Effector memory CD4-positive, alpha-beta T cell (primary cell): Measurements from ENCODE around the gene RFC1.

ENCODE experiments used
- DNase-seq, 3 donors: peaks; one replicate each; pipeline ENCODE4 v3.0.0-alpha.2; 2020
- H3K27ac ChIP-seq: 2 replicates; pipeline ENCODE4 v1.7.0; 2013; ENCODE audit warnings: mild to moderate bottlenecking, low read length, moderate library complexity; ENCODE audit not compliant: insufficient read depth, poor library complexity, severe bottlenecking
- H3K27me3 ChIP-seq: replicated peaks from 2 replicates; pipeline ENCODE4 v1.7.0; 2013; ENCODE audit warnings: mild to moderate bottlenecking, low read length; ENCODE audit not compliant: insufficient read depth, control insufficient read depth, poor library complexity, severe bottlenecking
- H3K36me3 ChIP-seq: 2 replicates; pipeline ENCODE4 v1.7.0; 2013; ENCODE audit warnings: mild to moderate bottlenecking, low read length, moderate library complexity; ENCODE audit not compliant: control insufficient read depth, insufficient read depth
- H3K4me1 ChIP-seq: 2 replicates; pipeline ENCODE4 v1.7.0; 2013; ENCODE audit warnings: low read length, mild to moderate bottlenecking; ENCODE audit not compliant: control insufficient read depth, insufficient read depth, poor library complexity, severe bottlenecking
- H3K4me3 ChIP-seq: 2 replicates; pipeline ENCODE4 v1.7.0; 2013; ENCODE audit warnings: low read length, low read depth, mild to moderate bottlenecking; ENCODE audit not compliant: insufficient read depth, poor library complexity, severe bottlenecking
- H3K9me3 ChIP-seq: 2 replicates; pipeline ENCODE4 v1.7.0; 2013; ENCODE audit warnings: mild to moderate bottlenecking, low read length, moderate library complexity; ENCODE audit not compliant: control insufficient read depth

Gene RFC1

DNA sequence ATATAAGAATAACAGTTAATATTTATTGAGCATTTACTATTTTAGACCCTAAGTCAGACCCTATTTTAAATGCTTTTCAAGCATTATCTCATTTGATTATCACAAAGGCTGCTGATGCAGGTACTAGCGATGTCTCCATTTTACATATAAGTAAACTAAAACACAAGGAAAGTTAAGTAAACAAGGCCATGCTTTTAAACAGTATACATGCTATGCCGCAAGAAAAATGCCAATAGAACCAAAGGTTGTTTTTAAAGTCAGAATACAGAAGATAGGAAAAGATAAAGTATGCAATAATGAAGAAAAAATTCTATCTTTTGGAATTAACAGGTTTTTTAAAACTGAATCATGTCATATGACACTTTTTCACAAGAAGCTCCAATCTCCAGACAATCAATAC, 26.2 kb downstream of the RFC1 start:
- DNase-seq = no peak
- no peaks in the 10 kb centered on the region for H3K4me1 ChIP-seq

GRCh38 chr4:39337841-39338240, 28.3 kb downstream of the RFC1 start:
- H3K27me3 ChIP-seq = no peaks in the 10 kb centered on the region
- no peak for DNase-seq
- no peaks in the 10 kb centered on the region for H3K9me3 ChIP-seq
- no peaks in the 10 kb centered on the region for H3K4me1 ChIP-seq
- no peak overlapping the region for H3K4me3 ChIP-seq
- peaks cover 14% of the 10 kb centered on the region for H3K36me3 ChIP-seq
- no peak overlapping the region for H3K27ac ChIP-seq

More for the DNA sequence above, 26.2 kb downstream of the RFC1 start:
- Histone ChIP-seq H3K4me3 (no peak overlapping the region), H3K36me3 (peaks cover 20% of the 10 kb centered on the region), H3K27ac (no peak overlapping the region), H3K9me3 (no peaks in the 10 kb centered on the region), H3K27me3 (no peaks in the 10 kb centered on the region)

DNA sequence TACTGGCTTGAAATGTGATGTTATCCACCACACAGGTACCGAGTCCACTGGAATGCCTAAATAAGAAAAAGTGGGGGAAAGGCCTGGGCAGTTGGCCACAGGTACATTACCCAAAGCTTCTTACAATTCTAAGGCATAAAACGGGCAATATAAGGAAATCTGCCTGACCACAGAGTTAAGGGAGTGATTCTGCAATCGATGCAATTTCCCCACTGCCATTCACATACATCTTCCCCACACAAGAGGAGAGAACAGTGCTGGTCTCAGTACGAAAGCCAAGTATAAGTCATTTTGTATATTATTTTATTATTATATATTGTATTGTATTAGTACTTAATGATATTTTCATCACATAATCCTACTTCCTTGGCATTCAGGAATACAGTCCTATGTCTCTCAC, 30.6 kb downstream of the RFC1 start:
- no peak overlapping the region for H3K27ac ChIP-seq
- H3K4me3 ChIP-seq = no peak overlapping the region
- no peak for DNase-seq
- no peaks in the 10 kb centered on the region for H3K36me3 ChIP-seq
- H3K27me3 ChIP-seq = no peaks in the 10 kb centered on the region
- no peaks in the 10 kb centered on the region for H3K4me1 ChIP-seq
- H3K9me3 ChIP-seq = no peaks in the 10 kb centered on the region

- Histone ChIP-seq H3K9me3 (no peaks in the 10 kb centered on the region), H3K27ac (no peak overlapping the region), H3K27me3 (no peaks in the 10 kb centered on the region), H3K4me1 (no peaks in the 10 kb centered on the region), H3K4me3 (no peak overlapping the region), H3K36me3 (peaks cover 4% of the 10 kb centered on the region)
- DNase-seq = no peak
Measured at GRCh38 chr4:39331191-39331590, 35.0 kb downstream of the RFC1 start.

GRCh38 chr4:39330353-39330752, 35.8 kb downstream of the RFC1 start:
- DNase-seq = no peak
- no peak overlapping the region for H3K4me3 ChIP-seq

GRCh38 chr4:39326468-39326977, 39.6 kb downstream of the RFC1 start:
- Histone ChIP-seq H3K27ac (no peak overlapping the region), H3K9me3 (no peaks in the 10 kb centered on the region), H3K36me3 (peaks cover 19% of the 10 kb centered on the region), H3K4me3 (no peak overlapping the region), H3K27me3 (no peaks in the 10 kb centered on the region), H3K4me1 (no peaks in the 10 kb centered on the region)
- no peak for DNase-seq

More at GRCh38 chr4:39330353-39330752, 35.8 kb downstream of the RFC1 start:
- Histone ChIP-seq H3K9me3 (no peaks in the 10 kb centered on the region), H3K27me3 (no peaks in the 10 kb centered on the region), H3K4me1 (no peaks in the 10 kb centered on the region), H3K27ac (no peak overlapping the region), H3K36me3 (peaks cover 10% of the 10 kb centered on the region)

- H3K36me3 ChIP-seq = peaks cover 31% of the 10 kb centered on the region
- no peak for DNase-seq
- no peaks in the 10 kb centered on the region for H3K9me3 ChIP-seq
- no peak overlapping the region for H3K27ac ChIP-seq
- H3K27me3 ChIP-seq = no peaks in the 10 kb centered on the region
- no peaks in the 10 kb centered on the region for H3K4me1 ChIP-seq
- no peak overlapping the region for H3K4me3 ChIP-seq
Measured at GRCh38 chr4:39324897-39325613, 41.1 kb downstream of the RFC1 start.

- Histone ChIP-seq H3K27ac (no peak overlapping the region), H3K9me3 (no peaks in the 10 kb centered on the region)
- DNase-seq = no peak
Measured at GRCh38 chr4:39324446-39324845, 41.7 kb downstream of the RFC1 start.

GRCh38 chr4:39323821-39324220, 42.3 kb downstream of the RFC1 start:
- no peak for DNase-seq
- Histone ChIP-seq H3K9me3 (no peaks in the 10 kb centered on the region), H3K4me3 (no peak overlapping the region), H3K36me3 (peaks cover 42% of the 10 kb centered on the region), H3K27ac (no peak overlapping the region), H3K4me1 (no peaks in the 10 kb centered on the region), H3K27me3 (no peaks in the 10 kb centered on the region)

More at GRCh38 chr4:39324446-39324845, 41.7 kb downstream of the RFC1 start:
- Histone ChIP-seq H3K4me3 (no peak overlapping the region), H3K27me3 (no peaks in the 10 kb centered on the region), H3K36me3 (peaks cover 36% of the 10 kb centered on the region), H3K4me1 (no peaks in the 10 kb centered on the region)

GRCh38 chr4:39320381-39321115, 45.6 kb downstream of the RFC1 start:
- no peaks in the 10 kb centered on the region for H3K9me3 ChIP-seq
- no peak for DNase-seq
- peaks cover 53% of the 10 kb centered on the region for H3K36me3 ChIP-seq
- H3K27ac ChIP-seq = no peak overlapping the region
- no peaks in the 10 kb centered on the region for H3K4me1 ChIP-seq
- H3K27me3 ChIP-seq = no peaks in the 10 kb centered on the region
- no peak overlapping the region for H3K4me3 ChIP-seq
